HG02870 (cell line): Measurements from ENCODE around the gene NOX1.
"Not testable (repeated sequence)": the region's sequence is repeated elsewhere in the genome, so short reads cannot be mapped to it uniquely, and the experiment has no call there.

ENCODE experiments used
- ATAC-seq: cut with Tn5 transposase; IDR thresholded peaks from one replicate; pipeline ENCODE4 v1.9.1; 2021; ENCODE audit warnings: mild to moderate bottlenecking, moderate library complexity; ENCODE audit not compliant: unreplicated experiment

Gene NOX1

GRCh38 chrX:100819837-100820666 is 54.1 kb downstream of the NOX1 start, which contains the start of gene CSTF2:
Gene CSTF2, plus strand, starts transcription at chrX:100820391. Its CDS starts 26 bp downstream, at chrX:100820417.
- ATAC-seq = peak; percentile 98

- no peak for ATAC-seq
Measured at GRCh38 chrX:100819534-100819836, 54.7 kb downstream of the NOX1 start.

- ATAC-seq = no peak
Measured at GRCh38 chrX:100817340-100817739, 56.8 kb downstream of the NOX1 start.

GRCh38 chrX:100812216-100813158 is 61.7 kb downstream of the NOX1 start:
- no peak for ATAC-seq

- ATAC-seq = not testable (repeated sequence)
Measured at GRCh38 chrX:100808265-100808664, 65.9 kb downstream of the NOX1 start.

GRCh38 chrX:100804780-100805179 is 69.4 kb downstream of the NOX1 start:
- no peak for ATAC-seq

- ATAC-seq = no peak
Measured at GRCh38 chrX:100802843-100803242, 71.3 kb downstream of the NOX1 start.

- ATAC-seq = no peak
Measured at GRCh38 chrX:100798484-100799214, 75.5 kb downstream of the NOX1 start.

GRCh38 chrX:100797359-100797758 is 76.8 kb downstream of the NOX1 start:
- ATAC-seq = no peak

- ATAC-seq = not testable (repeated sequence)
Measured at GRCh38 chrX:100796371-100796770, 77.8 kb downstream of the NOX1 start.
